ENCODE results near the gene TPRG1L.

TPRG1L gene

DNA sequence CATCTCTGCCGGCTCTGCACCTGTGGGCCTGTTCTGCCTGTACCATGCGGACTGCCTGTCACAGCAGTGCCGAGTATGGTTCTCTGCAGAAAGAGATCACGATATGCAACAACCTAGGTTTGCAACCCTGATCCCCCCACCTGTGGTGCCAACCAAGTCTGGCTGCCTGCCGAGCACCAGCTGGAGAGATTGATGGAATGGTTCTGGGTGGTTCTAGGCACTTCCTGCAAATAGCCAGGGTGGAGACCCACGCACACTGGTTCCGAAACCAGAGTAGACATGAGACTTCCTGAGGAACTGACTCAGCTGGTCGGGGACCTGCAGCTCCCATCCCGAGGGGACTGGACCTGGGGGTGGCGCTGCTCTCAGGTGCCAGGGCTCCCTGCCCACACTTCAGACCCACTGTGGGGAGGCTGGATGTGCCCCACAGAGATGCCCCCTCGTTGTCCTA, 5.4 kb downstream of the TPRG1L start:
- DNase-seq, result no peak

DNA sequence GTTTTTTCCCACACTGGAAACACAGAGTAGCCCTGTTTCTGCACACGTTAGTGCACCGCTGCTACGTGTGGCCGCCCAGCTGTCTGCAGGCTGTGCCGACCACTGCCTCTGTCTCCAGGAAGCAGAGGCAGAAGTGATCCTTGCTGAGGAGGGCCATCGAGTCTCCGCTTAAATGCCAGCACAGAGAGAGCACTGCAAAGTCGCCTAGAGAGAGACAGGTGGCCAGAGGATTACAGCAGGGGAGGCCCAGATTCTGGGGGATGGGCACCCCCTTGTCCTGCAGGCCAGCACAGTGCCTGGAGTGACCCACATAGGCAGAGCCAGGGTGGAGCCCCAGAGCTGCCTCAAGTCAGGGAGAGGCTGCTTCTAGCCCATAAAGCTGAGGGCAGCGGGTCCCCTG, 6.1 kb downstream of the TPRG1L start:
- DNase-seq, result no peak

DNA sequence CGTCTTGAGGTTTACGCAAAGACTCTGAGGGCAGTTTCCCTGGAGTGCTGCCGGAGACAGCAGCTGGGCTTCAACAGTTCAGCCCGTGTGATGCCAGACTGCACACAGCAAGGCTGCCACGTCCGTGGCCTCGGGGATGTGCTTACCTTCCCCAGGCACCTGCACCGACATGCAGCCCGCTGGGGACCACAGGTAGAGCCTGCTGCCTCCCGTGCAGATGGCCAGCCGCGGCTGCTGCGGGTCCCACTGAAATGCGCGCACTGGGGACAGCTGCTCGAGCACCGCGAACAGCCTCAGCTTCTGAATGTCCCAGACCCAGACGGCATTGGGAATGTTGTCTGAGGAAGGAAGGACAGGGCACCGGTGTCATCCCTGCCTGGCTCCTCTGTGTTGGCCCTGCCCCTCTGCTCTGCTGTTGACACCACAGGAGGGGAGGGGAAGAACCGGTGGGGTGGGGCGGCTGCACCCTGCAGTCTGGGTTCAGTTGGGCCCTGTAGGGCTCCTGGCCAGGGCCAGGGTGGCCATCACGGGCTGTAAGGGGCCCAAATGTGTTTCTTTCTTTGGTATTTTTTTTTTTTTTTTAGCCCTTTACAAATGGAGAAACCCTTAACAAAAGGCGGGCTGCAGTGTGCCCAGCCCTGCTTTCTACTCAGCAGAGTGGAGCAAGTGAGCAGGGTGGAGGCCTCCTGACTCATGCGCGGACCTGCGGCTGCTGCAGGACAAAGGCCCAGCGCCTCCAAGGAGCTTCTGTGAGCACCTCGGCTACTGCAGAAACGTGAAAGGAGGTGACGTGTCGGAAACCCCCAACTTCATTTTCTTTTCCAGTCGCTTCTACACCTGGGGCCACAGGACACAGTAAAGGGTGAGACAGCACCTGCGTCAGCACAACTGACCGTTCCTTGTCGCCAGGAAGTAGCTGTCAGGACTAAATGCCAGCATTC, 6.8 kb downstream of the TPRG1L start:
- no peak for DNase-seq

DNA sequence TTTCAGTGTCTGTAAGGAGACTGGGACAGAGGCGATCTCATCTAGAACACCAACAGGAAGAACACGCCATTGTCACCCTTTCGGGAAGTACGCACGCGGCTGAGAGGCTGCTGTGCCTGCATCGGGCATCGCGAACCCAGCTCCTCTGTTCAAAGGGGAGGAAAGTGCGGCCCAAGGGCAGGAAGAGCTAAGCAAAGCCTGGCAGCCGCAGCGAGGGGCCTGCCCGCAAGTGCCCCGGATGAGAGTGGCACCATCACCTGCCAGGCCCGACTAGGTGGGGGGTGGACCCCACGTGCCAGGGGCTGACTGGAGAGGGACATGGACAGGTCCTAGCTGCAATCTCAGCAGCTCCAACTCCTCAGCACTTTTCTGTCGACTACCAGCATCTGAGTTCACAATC, 7.5 kb downstream of the TPRG1L start:
- DNase-seq, result no peak

DNA sequence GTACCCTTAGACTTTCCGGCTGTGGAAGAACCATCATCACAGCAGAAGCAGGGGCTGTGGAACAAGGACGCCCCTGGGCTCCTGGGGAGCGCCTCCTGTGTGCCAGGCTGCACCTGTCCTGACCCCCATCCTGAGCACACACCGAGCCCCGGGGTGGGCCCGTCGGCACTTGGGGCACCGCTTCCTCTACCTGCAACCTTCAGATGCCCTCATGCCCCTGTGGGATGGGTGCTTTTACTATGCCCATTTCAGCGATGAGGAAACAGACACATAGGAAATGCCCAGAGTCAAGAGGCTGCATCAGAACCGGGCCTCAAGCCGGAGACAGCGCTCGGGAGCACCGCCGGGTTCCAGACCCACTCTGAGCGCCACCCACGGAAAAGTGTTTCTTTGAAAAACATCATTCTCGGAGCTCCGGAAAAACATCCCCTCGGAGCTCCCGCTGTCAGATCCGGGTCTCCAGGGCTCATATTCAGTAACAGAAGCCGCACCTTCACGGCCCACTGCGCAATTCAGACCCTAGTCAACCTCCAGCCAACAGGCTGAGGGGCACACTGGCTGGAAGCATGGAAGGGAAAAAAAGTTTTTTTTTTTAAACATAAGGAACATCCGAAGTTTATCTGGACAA, 8.0 kb downstream of the TPRG1L start:
- DNase-seq, result no peak

DNA sequence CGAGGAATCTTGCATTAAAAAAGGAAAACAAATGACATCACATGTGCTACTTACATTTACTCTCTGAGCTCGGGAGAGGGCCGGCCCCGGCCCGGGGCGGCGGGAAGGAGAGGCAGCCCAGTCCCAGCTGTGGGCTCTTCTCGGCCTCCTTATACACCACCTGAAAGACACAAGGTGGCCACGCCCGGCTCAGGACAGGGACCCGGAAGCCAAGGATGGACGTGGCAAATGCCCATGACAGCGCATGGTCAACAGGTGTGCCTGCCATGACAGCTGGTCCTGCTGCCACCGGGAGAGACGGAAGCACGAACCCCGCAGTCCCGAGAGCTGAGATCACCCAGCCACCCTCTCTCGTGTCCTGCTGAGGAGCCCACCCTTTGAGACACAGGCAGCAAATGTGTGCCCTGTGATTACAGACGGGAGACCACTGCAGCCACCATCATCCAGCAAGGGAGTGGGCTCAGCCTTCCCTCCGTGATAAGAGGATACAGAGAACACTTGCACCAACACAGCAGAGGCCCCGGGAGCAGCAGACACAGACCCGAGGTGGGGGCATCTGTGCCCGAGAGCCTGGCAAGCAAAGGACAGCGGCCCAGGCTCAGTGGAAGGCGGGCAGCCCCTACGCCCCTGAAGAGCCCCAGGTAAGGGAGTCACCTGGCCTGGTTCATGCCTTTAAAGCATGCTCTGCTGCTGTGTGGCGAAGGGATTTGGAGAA, 8.7 kb downstream of the TPRG1L start:
- no peak for DNase-seq

DNA sequence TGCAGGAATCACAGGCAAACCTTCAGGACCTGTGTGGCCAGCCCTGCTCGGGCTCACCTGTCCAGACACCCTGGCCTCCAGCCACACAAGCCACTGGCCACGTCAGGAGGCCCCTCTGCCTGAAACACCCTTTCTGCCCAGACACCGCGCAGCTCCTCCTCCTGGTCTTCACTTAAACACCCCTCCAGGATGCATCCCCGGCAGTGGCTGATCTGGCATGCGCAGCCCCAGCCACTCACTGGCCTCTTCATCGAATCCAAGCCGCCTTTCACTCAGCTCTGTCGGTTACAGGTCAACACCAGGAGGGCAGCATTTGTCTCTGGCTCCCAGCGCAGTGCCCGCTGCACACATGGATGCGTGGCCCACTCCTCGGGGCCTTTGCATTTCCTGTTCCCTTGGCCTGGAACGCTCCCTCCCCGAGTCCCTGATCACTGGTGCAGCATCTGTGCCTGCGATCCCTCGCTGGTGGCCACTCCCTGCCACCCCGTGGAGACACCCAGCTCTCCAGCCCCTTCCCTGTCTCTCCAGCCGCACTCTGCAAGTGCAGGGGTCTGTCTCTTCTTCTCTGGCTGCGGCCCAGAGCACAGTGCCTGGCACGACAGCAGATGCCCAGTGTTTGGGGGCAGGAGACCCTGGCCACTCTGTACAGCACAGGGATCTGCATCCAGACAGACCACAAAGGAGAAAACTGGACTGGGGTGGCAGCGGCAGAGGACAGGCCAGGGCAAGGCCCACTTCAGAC, 9.4 kb downstream of the TPRG1L start:
- DNase-seq, result no peak

DNA sequence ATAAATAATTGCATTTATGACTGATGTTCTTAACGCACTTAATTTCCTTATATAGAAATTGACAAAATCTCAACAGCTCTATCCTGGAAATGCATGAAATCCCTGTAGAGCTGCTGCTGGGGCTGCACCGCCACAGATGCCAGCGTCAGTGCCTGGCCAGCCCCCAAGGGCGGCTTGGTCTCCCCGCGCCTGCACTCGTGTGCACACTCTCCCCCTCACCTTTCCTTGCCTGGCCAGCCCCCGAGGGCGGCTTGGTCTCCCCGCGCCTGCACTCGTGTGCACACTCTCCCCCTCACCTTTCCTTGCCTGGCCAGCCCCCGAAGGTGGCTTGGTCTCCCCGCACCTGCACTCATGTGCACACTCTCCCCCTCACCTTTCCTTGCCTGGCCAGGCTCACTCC, 11.3 kb downstream of the TPRG1L start:
- no peak for DNase-seq

DNA sequence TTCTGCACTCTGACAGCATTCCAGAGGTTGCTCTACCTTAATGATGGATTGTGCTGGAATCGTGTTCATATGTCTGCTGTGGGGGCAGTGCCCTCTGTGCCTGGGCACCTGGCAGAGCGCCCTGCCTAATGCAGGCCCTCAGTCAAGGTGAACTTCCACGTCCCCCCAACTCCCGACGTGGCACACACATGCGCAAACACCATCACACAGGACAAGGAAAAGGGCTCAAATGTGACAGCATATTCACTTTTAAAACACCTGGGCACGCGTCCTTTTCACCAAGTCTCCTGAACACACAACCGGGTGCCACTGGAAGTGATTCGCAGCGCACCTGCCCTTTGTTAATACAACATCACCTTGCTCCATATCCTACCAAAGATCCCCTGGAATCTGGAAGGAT, 11.7 kb downstream of the TPRG1L start:
- no peak for DNase-seq

DNA sequence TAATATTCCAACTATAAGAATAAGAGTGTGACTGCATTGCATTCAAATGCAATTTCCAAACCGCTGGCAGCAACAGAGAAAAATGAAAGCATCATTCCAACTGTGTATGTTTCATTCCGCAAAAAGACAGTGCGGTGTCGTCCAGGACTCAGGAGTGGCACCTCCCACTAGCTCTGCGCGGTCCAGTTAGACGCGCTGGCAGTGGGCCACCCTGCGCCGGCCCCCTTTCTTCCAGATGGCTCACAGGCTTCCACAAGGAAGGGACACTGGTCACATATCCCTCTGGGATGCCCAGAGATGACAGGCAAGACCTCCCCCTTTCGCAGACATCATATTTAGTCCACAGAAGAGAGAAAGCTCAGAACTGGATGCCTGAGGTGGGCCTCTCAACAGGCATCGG, 13.2 kb downstream of the TPRG1L start:
- no peak for DNase-seq

DNA sequence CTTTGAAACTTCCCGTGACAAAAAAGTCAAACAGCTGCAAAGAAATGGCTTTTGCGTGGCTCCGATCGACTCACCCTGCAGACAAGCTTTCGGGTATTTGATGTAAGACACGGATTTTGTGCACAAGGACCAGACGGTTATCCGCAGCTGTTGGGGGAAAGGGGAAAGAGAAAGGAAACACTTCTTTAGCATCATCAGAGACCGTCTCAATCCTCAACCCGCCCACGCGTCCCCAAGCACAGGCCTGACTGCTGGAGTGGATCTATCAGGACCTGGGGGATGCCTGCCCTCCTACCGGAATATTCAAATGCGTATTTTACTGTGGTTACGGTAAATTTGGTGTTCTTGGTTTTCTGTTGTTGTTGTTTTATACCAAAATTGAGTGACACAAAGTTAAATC, 13.9 kb downstream of the TPRG1L start:
- no peak for DNase-seq

DNA sequence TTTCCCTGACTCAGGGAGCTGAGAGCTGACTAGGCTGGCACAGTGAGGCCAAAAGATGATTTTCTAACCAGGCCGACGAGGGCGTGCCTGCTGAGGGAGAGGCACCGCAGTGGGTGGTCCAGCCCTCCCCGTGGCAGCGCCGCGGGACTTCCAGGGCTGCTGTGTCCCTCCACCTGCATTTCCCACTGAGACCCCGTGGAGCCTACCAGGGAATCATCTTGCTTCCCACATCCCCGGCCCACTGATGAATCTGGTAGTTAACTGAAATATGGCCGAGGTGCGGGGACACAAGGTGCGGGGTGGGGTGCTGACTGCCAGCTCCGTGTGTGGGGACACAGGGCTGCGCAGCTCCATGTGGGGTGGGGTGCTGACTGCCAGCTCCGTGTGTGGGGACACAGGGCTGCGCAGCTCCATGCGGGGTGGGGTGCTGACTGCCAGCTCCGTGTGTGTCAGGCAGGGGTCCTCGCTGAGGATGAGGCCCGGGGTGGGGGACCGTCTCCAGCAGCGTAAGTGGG, 14.6 kb downstream of the TPRG1L start:
- no peak for DNase-seq

DNA sequence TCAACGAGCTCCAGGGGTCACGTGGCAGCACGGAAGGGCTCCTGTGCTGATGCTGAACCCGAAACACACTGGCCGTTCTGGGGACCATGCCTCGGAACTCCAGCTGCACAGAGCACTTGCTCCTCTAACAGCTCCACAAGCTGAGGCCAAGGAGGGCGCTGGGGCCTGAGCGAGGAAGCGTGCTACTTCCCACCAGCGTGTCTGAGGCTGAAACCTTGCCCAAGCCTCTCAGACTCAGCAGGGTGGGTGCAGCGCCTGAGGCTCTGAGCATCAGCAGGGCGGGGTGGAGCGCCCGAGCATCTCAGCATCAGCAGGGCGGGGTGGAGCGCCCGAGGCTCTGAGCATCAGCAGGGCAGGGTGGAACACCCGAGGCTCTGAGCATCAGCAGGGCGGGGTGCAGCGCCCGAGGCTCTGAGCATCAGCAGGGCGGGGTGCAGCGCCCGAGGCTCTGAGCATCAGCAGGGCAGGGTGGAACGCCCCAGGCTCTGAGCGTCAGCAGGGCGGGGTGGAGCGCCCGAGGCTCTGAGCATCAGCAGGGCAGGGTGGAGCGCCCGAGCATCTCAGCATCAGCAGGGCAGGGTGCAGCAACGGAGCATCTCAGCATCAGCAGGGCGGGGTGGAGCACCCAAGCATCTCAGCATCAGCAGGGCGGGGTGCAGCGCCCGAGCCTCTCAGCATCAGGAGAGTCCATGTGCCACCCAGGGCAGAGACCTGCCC, 15.5 kb downstream of the TPRG1L start:
- DNase-seq, result no peak

DNA sequence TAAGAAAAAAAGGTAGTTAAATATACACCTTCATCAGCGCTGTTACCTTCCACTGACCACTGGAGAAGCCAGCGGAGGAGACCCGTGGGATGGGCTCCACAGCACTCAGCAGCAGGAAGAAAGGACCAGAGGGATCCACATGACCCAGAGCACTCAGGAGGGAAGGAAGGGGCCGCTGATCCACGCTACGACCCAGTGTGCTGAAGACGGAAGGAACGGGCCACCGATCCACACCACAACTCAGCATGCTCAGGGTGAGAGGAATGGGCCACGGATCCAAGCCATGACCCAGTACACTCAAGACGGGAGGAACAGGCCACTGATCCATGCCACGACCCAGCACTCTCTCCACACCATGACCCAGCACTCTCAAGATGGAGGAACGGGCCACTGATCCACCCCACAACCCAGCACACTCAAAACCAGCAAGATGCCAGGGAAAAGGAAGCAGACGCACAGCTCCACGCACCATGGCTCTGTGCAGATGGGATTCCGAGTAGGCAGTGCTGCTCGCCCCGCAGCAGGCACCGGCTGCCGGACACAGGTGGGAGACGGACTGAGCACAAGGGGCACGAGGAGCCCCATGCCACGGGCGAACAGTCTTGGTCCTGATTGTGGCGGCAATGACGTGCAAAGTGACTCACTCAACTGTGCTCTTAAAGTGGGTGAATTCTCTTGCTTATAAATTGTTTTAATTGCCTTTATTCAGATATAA, 16.4 kb downstream of the TPRG1L start:
- DNase-seq, result no peak

DNA sequence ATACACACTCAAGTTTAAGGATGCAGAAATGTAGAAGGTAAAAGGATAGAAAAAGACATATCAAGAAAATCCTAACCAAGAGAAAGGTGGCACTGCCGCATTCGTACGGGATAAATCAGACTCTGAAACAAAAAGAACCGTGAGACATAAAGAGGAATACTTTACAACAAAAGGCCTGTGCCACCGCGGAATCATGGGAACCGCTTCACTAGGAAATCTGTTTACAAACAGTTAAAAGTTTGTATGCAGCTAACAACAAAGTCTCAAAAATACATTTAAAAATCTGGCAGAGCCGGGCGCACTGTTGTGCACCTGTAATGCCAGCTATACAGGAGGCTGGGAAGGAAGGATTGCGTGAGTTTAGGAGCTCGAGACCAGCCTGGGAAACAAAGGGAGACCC, 17.0 kb downstream of the TPRG1L start:
- no peak for DNase-seq

DNA sequence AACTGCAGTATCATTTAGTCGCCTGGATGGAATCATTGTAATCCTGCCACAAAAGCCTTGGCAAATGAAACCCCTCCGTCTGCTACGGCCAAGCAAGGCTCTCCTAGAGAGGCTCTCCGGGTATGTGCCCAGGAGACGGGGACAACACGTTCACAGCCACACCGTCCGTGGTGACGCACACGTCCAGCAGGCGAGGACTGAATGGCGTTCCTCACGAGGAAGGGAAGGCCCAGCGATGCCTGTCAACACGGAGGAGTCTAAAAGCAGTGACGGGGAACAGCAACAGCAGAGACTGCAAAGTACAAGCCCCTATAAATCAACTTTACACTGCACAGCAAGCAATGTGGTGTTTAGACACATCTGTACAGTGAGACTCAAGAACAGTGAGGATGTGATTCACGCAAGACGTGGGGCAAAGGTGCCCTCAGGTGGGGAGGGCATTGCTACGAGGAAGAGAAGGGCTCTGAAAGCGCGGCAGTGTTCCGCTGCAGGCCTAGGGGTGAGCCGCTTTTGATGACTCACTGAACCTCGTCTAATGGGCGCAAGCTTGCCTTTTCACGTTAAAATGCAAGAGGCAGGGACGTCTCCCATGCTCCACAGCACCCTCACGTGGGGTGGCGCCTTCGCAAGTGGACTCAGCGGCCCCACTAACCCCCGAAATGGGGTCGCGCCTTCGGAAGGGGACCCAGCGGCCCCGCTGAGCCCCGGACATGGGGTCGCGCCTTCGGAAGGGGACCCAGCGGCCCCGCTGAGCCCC, 18.3 kb downstream of the TPRG1L start:
- no peak for DNase-seq

DNA sequence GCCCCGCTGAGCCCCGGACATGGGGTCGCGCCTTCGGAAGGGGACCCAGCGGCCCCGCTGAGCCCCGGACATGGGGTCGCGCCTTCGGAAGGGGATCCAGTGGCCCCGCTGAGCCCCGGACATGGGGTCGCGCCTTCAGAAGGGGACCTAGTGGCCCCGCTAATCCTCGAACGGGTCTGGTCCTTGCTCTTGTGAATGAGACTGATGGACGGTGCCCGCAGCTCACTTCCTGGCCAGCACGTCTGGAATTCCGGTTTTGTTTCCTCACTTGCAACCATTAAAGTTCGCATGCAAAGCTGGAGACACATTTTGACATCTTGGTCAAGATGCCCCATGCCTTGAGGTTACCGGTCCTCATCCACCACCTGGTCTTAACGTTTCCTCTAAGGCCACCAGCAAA, 19.5 kb downstream of the TPRG1L start:
- no peak for DNase-seq

DNA sequence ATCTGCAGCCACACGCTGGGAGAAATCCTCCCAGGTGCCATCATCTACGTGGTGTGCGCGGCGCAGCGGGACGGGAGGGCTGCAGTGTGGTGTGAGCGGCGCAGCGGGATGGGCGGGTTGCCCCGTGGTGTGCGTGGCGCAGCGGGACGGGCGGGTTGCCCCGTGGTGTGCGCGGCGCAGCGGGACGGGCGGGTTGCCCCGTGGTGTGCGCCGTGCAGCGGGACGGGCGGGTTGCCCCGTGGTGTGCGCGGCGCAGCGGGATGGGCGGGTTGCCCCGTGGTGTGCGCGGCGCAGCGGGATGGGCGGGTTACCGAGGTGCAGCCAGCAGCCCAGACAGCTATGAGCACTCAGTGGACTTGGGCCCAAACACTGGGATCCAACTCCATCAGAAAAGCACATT, 20.4 kb downstream of the TPRG1L start:
- DNase-seq, result no peak

DNA sequence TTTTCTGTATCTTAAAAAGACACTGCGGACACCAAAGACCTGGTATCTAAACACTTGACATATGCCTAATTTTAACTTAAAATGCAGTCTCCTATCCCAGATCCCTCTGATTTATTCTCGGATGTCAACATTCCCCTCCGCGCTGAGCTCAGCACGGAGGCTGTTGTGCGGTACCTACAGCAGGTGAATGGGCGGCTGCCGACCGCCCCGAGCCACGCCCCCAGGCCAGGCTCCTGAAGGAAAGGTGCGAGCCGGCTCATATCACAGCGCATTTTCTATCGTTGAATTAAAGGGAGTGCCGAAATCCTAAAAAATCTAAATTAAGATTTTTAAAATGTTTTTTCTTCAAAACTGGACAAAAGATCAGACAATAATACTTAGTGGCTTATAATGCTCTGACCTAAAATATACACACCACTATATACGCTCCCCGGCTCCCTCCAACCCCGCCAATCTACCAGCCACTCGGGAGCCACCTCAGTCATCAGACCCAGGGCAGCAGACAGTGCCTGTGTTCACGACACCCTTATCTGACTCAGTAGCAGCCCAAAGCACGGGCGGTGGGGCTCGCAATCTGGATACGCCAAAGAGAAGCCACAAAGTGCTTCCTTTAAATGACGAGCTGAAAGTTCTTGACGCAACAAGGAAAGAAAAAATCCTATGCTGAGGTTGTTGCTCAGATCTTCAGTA, 21.0 kb downstream of the TPRG1L start:
- DNase-seq, result no peak

DNA sequence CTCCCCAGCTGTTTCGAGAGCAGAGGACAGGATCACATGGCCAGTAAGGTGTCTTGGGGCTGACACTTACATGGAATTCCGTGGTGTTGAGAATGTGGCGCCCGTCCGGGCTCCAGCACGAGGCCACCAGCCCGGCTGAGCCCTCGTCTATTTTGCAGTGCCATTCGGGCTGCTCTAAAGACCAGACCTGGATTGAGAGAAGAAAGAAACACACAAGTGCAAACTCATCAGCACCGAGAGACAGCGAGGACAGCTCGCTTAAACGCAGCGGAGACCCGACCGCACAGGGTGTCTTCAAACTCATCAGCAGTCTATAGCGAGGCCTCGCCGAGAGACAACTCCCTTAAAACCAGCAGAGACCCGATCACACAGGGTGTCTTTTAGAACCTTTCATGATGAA, 21.8 kb downstream of the TPRG1L start:
- no peak for DNase-seq

Measured in NCI-H1694 (cell line).